Lower leg skin (tissue), 4 donors: ENCODE measurements around the gene REEP5. TPM values are rescaled to one million over a fixed set of nuclear protein-coding genes. Genes with fewer than 3 reads are reported as not detected.

Source experiments
- DNase-seq, 2 donors: peaks; one replicate each; pipeline ENCODE4 v3.0.0-alpha.2; 2019; ENCODE audit warnings: low spot score in 2 of 2
- H3K4me3 ChIP-seq: fragments of 200-600 bp; sonication (generic); 2 replicates; pipeline ENCODE4 v1.5.1; 2017; ENCODE audit warnings: mild to moderate bottlenecking, low read depth; ENCODE audit not compliant: poor library complexity, severe bottlenecking
- CTCF ChIP-seq, 3 donors: fragments of 450-650 bp; IDR thresholded peaks; one replicate each; pipeline ENCODE4 v1.5.1; 2016; ENCODE audit warnings: antibody characterized with exemption in 3 of 3, mild to moderate bottlenecking in 3 of 3, moderate library complexity in 2 of 3
- POLR2A ChIP-seq, 2 donors: fragments of 450-650 bp; IDR thresholded peaks; one replicate each; pipeline ENCODE4 v1.6.1; 2016 to 2017; ENCODE audit warnings: antibody characterized with exemption in 2 of 2, mild to moderate bottlenecking in 1 of 2, moderate library complexity in 1 of 2
- whole genome bisulfite sequencing, 2 donors: methylation state at CpG; one replicate each; pipeline ENCODE4 v1.1.5; 2018; 5-methylcytosine and 5-hydroxymethylcytosine counted together
- intact Hi-C: fragments of 100-400 bp; cut with DNase I; formaldehyde crosslinking; loops from one replicate; pipeline ENCODE4 v1.15.0; 2023; ENCODE audit warnings: low total_unique reads
- total RNA-seq, 4 donors: library from RNA; depleted of rRNA; stranded (reverse); fragments of >200 nt; gene quantifications; one replicate each; pipeline ENCODE4 v1.1.0, GENCODE V29; 2016

REEP5 gene
- total RNA-seq, 4 donors from 2014 or later, result 50.7 to 85.5 (median 74.4) TPM

DNA sequence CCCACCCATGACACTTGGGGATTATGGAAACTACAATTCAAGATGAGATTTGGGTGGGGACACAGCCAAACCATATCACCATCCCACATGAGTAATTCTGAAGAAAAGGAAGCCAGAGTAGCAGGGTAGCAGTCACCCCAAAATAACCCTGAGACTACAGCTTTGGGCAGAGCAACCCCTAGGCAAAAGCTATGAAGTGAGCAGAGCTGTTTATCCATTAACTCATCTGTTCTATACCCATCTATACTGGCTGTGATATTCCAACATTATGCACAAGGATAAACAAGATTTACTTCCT, 12.3 kb upstream of the REEP5 start:
- no peak for DNase-seq
- intact Hi-C loops, result no loop called here
- H3K4me3 ChIP-seq, result no peak overlapping the region
- TF ChIP-seq CTCF (IDR thresholded peaks at IDR 0.05) (no peak), POLR2A (IDR thresholded peaks at IDR 0.05) (no peak)

GRCh38 chr5:112933651-112934365, 11.8 kb upstream of the REEP5 start:
- intact Hi-C loops, result no loop called here
- H3K4me3 ChIP-seq, result no peak overlapping the region
- no peak for TF ChIP-seq CTCF (IDR thresholded peaks at IDR 0.05)
- WGBS, 2 donors, result 58 to 67% methylated on average over 1 of the region's 1 CpG
- no peak for DNase-seq

DNA sequence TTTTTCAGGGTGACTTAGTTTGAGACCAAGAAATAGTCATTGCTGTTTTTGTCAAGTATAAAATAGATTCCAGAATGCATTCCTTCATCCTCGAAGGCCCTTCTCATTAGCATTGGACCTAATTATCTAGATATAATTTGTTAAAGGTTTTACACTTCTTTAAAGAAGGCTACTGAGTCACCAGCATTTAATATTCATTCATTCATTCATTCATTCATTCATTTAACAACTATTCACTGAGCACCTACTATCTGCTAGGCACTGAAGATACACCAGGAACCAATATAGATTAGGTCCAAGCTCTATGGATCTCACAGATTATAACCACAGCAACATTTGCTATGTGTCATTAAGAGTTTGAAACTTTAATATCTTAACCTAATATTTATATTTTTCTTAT, 11.1 kb upstream of the REEP5 start:
- no peak for DNase-seq
- WGBS, 2 donors, result 56 to 72% methylated on average over 1 of the region's 1 CpG
- intact Hi-C loops, result no loop called here
- H3K4me3 ChIP-seq, result no peak overlapping the region
- TF ChIP-seq CTCF (IDR thresholded peaks at IDR 0.05), result no peak
- no peak for TF ChIP-seq POLR2A (IDR thresholded peaks at IDR 0.05)

GRCh38 chr5:112931473-112931872, 9.4 kb upstream of the REEP5 start:
- intact Hi-C loops, result no loop called here
- DNase-seq, result no peak
- no peak for TF ChIP-seq CTCF (IDR thresholded peaks at IDR 0.05)
- no peak for TF ChIP-seq POLR2A (IDR thresholded peaks at IDR 0.05)
- 54 to 68% methylated on average over 2 of the region's 2 CpGs for WGBS, 2 donors
- H3K4me3 ChIP-seq, result no peak overlapping the region

GRCh38 chr5:112930082-112930344, 8.0 kb upstream of the REEP5 start:
- TF ChIP-seq POLR2A (IDR thresholded peaks at IDR 0.05) (no peak), CTCF (IDR thresholded peaks at IDR 0.05) (no peak)
- H3K4me3 ChIP-seq, result no peak overlapping the region
- WGBS, 2 donors, result 89 to 94% methylated on average over 1 of the region's 1 CpG
- DNase-seq, result no peak
- intact Hi-C loops, result no loop called here

DNA sequence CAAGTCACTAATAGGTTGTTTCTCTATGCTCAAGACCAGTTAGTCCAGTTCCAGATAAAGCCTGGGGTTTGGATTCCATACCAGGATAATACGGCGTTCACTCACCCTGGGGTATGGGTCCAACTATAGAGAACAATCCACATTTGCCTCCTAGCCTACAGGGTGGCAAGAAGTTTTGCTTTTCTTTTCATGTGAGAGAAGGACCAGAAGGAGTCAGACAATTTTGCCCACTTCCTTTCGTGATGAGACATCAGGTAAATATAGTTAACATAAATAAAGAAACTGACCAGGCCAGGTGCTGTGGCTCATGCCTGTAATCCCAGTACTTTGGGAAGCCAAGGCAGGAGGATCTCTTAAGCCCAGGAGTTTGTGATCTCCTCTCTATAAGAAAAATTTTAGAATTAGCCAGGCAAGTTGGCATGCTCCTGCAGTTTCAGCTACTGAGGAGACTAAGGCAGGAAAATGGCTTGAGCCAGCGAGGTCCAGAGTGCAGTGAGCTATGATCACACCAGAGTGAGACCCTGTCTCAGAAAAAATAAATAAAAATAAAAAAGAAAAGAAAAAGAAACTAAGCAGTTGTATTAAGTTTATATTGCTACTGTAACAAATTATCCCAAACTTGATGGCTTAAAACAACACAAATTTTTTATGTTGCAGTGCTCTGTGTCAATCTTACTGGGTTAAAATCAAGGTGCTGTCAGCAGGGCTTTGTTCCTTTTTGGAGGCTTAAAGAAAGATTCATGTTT, 7.5 kb upstream of the REEP5 start:
- no peak overlapping the region for H3K4me3 ChIP-seq
- no peak for DNase-seq
- no peak for TF ChIP-seq CTCF (IDR thresholded peaks at IDR 0.05)
- no peak for TF ChIP-seq POLR2A (IDR thresholded peaks at IDR 0.05)
- 73 to 77% methylated on average over 4 of the region's 4 CpGs for WGBS, 2 donors
- intact Hi-C loops, result no loop called here
